HG02678 (cell line): Measurements from ENCODE around the gene GJB1.
"Not testable (repeated sequence)": the region's sequence is repeated elsewhere in the genome, so short reads cannot be mapped to it uniquely, and the experiment has no call there.

Source experiments
- ATAC-seq: cut with Tn5 transposase; IDR thresholded peaks from one replicate; pipeline ENCODE4 v1.9.1; 2021; ENCODE audit warnings: mild to moderate bottlenecking, moderate library complexity; ENCODE audit not compliant: unreplicated experiment

GJB1 gene

GRCh38 chrX:71222929-71223328, at the start of gene GJB1:
Gene GJB1, plus strand, starts transcription at chrX:71223224. Its CDS starts 484 bp downstream, at chrX:71223708.
- ATAC-seq, result no peak

DNA sequence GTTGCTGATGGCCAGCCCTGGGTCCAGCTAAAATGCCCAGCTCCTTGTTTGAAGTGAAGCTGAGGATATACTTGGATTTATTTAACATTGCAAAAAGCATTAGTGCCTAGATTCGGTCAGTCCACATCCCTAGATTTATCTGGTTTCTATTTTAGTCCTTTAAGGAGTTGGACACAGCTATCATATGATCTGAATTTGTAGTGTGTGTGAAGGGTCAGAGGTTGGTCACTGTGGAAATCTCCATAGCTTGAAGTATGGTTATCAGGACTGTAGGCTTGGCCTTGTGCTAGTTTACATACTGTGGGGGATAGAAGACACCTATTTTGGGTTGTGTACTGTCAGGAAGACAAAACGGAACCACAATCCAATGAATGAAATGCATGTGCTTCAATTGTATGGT, 49.6 kb upstream of the GJB1 start:
- ATAC-seq, result no peak

GRCh38 chrX:71174795-71175194, 48.2 kb upstream of the GJB1 start:
- no peak for ATAC-seq

- no peak for ATAC-seq
Observed at GRCh38 chrX:71175531-71175930, 47.5 kb upstream of the GJB1 start.

DNA sequence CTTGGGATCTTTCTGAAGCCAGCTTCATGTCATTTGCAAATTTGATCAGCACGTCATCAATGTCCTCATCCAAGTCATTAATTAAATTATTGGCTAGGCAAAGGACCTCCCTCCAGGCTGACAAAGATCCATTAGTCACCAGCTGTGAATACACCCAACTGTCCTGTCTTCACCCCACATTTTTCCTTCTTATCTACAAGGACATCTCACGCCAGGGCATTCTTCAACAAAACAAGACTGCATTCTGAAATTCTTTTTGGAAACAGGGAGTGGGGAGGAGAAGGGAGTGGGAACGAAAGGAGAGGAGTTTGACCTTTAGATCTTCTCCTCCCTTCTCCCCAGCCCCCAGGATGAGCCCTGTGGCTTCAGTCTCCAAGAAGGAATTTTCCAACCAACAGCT, 45.7 kb upstream of the GJB1 start:
- no peak for ATAC-seq

DNA sequence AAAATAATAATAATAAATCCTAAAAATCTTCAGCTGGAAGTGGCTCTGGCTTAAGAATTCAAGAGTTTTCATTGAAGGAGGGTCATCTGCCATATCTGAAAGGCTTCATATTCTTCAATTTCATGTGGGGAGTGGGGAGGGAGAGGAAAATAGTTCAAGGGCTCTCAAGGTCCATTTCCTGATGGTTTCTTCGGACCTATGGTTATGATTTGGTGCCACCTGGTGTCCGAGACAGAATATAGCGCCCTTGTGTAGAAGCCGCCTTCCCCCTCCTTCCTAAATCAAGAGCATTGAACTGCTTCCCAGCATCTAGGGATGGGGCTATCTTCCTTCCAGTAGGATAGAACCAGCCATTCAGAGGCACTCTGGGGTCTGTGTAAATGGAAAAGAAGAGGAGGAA, 44.1 kb upstream of the GJB1 start:
- ATAC-seq, result no peak

GRCh38 chrX:71180579-71181265, 42.3 kb upstream of the GJB1 start:
- ATAC-seq, result not testable (repeated sequence)

DNA sequence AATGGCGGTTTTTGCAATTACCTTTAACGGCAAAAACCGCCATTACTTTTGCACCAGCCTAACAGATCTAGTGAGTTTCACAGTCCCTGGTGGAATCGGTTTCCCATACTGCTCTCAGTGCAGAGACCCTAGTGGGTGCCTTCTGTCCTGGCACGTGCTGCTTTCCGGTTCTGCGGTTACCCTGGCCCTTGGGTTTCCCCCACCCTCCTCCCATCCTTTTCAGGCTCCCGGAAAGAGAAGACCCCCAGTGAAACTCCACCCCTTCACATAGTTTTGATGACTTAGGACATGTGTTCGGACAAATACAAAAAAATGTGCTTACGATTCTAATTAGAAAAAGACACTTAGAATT, 41.5 kb upstream of the GJB1 start:
- ATAC-seq, result peak; percentile 42

GRCh38 chrX:71181910-71182799, 40.9 kb upstream of the GJB1 start:
- ATAC-seq, result peak; percentile 90

GRCh38 chrX:71182871-71183270, 40.2 kb upstream of the GJB1 start:
- ATAC-seq, result no peak

GRCh38 chrX:71183341-71183740, 39.7 kb upstream of the GJB1 start:
- ATAC-seq, result no peak

DNA sequence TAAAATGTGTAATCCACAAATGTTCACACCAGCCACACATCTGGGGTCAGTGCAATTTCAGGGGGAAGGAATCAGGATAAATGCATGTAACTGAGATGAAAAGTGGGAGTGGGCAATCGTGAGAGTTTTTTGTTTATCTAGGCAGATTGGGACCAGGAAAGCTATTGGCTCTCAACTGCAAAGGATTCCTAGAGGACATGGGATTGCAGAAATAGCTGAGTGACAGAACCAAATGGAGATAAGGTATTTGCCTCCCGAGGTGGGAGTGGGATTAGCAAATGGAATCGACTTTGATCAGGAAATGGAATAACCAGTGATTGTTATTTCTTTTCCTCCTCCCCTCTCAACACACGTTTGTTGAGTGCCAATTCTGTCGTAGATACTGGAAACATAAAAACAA, 38.9 kb upstream of the GJB1 start:
- no peak for ATAC-seq

- ATAC-seq, result no peak
Observed at GRCh38 chrX:71184803-71185495, 38.1 kb upstream of the GJB1 start.

- ATAC-seq, result no peak
Observed at GRCh38 chrX:71191248-71191647, 31.8 kb upstream of the GJB1 start.

DNA sequence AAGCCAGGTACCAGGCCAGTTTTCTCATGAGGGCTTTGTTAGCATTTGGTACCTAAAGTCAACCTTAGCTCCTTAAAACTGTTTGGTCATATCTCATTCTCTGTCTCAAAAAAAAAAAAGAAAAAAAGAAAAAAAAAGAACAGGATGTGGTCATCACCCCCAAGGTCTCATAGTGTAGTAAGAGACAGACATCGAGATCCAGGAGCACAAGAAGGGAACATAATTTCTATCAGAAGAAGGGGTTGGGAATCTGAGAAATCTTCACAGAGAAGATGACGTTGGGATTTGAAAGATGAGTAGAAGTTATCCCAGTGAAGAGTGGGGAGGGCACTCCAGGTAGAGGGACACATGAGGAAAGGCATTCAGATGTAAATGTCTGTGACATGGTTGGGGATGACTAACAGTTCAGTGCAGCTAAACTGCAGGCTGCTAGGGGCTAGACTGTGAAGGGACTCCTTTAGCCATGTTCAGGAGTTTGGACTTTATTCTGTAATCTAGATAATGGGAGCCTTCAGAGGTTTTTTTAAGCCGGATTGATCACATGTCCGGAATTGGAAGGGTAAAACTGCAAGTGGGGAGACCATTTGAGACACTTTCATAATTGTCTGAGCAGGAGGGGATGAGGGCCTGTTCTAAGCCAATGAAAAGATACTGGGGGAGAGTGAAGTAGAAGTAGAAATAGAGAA, 26.9 kb upstream of the GJB1 start:
- peak; percentile 60 for ATAC-seq

- peak; percentile 82 for ATAC-seq
Observed at GRCh38 chrX:71198066-71198465, 25.0 kb upstream of the GJB1 start.

DNA sequence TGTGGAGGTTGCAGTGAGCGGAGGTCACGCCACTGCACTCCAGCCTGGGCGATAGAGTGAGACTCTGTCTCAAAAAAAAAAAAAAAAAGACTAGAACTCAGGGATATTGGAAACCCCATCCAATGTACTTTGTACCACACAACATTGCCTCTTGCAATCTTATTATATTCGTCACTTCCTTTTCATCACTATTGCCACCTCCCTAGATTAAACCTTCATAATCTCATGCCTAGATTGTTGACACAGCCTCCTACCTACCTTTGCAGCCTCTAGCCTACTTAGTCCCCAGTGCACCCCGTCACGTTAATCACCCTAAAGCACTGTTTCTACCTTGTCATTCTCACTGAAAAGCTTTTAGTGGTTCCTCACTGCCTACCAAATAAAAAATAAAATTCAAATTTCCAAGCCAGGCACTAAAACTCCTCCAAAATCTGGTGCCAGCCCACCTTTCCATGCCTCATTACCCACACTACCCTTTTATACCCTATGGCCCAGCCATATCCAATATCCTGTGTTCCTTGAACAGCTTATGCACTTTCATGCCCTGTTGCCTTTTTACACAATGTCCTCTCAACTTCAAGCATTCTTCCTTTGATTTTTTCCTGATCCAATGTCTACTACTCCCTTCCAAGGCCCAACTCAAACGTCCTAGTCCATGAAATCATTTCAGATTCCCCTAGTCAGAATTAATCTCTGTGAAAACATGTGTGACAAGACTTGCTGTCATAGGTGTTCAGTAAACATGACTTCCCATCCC, 23.6 kb upstream of the GJB1 start:
- ATAC-seq, result no peak

DNA sequence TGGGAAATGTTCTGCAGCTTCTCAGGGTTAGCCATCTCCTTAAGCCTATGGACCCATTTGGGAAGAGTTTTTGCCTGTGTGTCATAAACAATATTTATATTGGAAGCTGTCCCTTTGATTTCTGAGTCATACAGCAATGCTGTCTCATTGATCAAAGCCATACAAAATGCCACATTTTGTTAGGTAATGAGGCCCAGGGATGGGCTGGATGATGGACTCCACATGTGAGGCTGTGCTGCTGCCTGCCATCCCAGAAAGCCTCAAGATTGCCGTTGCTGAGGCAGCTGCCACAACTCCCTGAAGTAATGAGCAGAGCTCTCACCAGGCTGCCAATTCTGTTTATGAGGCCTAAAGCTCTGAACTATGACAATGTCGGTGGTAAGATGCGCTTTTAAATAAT, 12.2 kb upstream of the GJB1 start:
- ATAC-seq, result no peak

DNA sequence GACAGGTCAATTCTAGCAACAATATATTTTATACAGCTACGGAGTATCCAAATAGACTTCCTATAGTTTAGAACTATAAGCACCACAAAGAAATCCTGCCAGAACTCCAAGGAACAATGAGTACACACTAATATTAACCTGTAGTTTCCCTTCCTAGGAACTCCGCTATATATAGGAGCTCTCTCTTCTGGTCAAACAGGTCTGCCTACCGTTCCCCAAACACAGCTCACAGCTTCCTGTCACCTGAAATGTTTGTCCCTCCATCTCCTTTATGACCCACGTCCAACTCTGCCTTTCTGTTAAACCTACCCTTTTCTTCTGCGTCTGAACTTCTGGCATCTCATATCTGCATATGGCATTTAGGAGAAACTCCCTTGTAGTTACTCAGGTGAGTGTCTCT, 10.5 kb upstream of the GJB1 start:
- no peak for ATAC-seq

GRCh38 chrX:71214152-71214551, 8.9 kb upstream of the GJB1 start:
- no peak for ATAC-seq
